HepG2 (cell line): ENCODE measurements around the gene CCDC80. TPM values are rescaled to one million over a fixed set of nuclear protein-coding genes. Genes with fewer than 3 reads are reported as not detected.

Experiments
- ATAC-seq: fragments of 200-7000 bp; cut with Tn5 transposase; 3 replicates; pipeline ENCODE4 v1.9.1; 2020; ENCODE audit warnings: mild to moderate bottlenecking, moderate library complexity
- BruUV-seq: library from RNA; stranded (reverse); fragments of 400-500 nt; replicated peaks from 2 replicates; lab custom pipeline; 2021; lab: Mats Ljungman, UMichigan
- CTCF ChIA-PET: fragments of 300-600 bp; formaldehyde crosslinking; extraction: SDS; loops from one replicate; lab custom pipeline; 2021; ENCODE audit warnings: low total read pairs, inconsistent platforms, low intra/inter-chr PET ratio; lab: Yijun Ruan, JAX
- POLR2A ChIA-PET: fragments of 350-600 bp; sonication (Branson Sonifier 250); formaldehyde crosslinking; loops from one replicate; lab custom pipeline; 2020; ENCODE audit warnings: antibody characterized with exemption, inconsistent platforms; lab: Yijun Ruan, JAX
- DNase-seq: peaks from one replicate; pipeline ENCODE4 v3.0.0-alpha.2; 2015; ENCODE audit warnings: low spot score
- FAIRE-seq: peaks from 3 replicates; lab custom pipeline; 2011; peaks lifted over from hg19 to GRCh38; lab: Jason Lieb, UNC
- H2AFZ ChIP-seq: one replicate; pipeline ENCODE4 v1.6.1; 2011; ENCODE audit warnings: low read length, inconsistent platforms
- H3K27ac ChIP-seq: fragments of 300-600 bp; 3 replicates; pipeline ENCODE4 v1.8.0; 2011; ENCODE audit warnings: mixed run types, mild to moderate bottlenecking, mixed read lengths, low read length, inconsistent platforms; ENCODE audit not compliant: insufficient read depth; ENCODE audit errors: extremely low read length
- H3K27me3 ChIP-seq, 2 experiments: fragments of 200-600 bp in 1 of 2; 2 replicates in 1 of 2; 3 replicates in 1 of 2; pipeline versions ENCODE4 v1.6.0 to v1.8.0; 2011; ENCODE audit warnings: low read length in 2 of 2, mild to moderate bottlenecking in 2 of 2, moderate library complexity in 2 of 2, inconsistent platforms in 1 of 2; ENCODE audit not compliant: insufficient read depth in 2 of 2, control insufficient read depth in 1 of 2
- H3K36me3 ChIP-seq, 2 experiments: fragments of 200-600 bp in 1 of 2; replicated peaks in 1 of 2; 2 replicates in 1 of 2; 3 replicates in 1 of 2; pipeline versions ENCODE4 v1.5.1 to v1.8.0; 2011; ENCODE audit warnings: low read length in 2 of 2, inconsistent platforms in 1 of 2; ENCODE audit not compliant: insufficient read depth in 2 of 2, control insufficient read depth in 1 of 2
- H3K4me1 ChIP-seq: 2 replicates; pipeline ENCODE4 v1.5.1; 2012; ENCODE audit warnings: low read length, inconsistent platforms; ENCODE audit not compliant: insufficient read depth
- H3K4me2 ChIP-seq: 2 replicates; pipeline ENCODE4 v1.6.0; 2011; ENCODE audit warnings: low read depth, low read length, inconsistent platforms
- H3K4me3 ChIP-seq, 3 experiments: fragments of 200-600 bp in 1 of 3; sonication (generic), shearing (Covaris generic) in 1 of 3; replicated peaks in 1 of 3; 2 replicates each; pipeline ENCODE4 v1.5.1; 2011 to 2016; ENCODE audit warnings: low read length in 3 of 3, inconsistent platforms in 2 of 3, low read depth in 2 of 3, mild to moderate bottlenecking in 2 of 3, control low read depth in 1 of 3, mixed read lengths in 1 of 3; ENCODE audit not compliant: insufficient read depth in 1 of 3
- H3K79me2 ChIP-seq: one replicate; pipeline ENCODE4 v1.6.1; 2011; ENCODE audit warnings: low read length, inconsistent platforms; ENCODE audit not compliant: insufficient read depth
- H3K9ac ChIP-seq: 2 replicates; pipeline ENCODE4 v1.6.0; 2011; ENCODE audit warnings: mild to moderate bottlenecking, low read depth, low read length, inconsistent platforms; ENCODE audit not compliant: insufficient read depth
- H3K9me3 ChIP-seq: 2 replicates; pipeline ENCODE4 v1.5.1; 2012; ENCODE audit warnings: mild to moderate bottlenecking, low read length
- H4K20me1 ChIP-seq: 2 replicates; pipeline ENCODE4 v1.6.0; 2011; ENCODE audit warnings: inconsistent platforms, mild to moderate bottlenecking, low read length, moderate library complexity; ENCODE audit not compliant: insufficient read depth
- ARNT ChIP-seq: fragments of 450-650 bp; IDR thresholded peaks from 2 replicates; pipeline ENCODE4 v1.6.1; 2017
- SSRP1 ChIP-seq: IDR thresholded peaks from 2 replicates; pipeline ENCODE4 v1.6.1; 2016; ENCODE audit warnings: control low read depth
- TBX3 ChIP-seq: fragments of 450-650 bp; IDR thresholded peaks from 2 replicates; pipeline ENCODE4 v1.6.1; 2017; ENCODE audit warnings: antibody characterized with exemption, mild to moderate bottlenecking, inconsistent platforms, borderline replicate concordance
- ZIK1 ChIP-seq: sonication (generic); formaldehyde crosslinking; IDR thresholded peaks from 2 replicates; pipeline ENCODE4 v1.5.0; 2020; ENCODE audit warnings: mild to moderate bottlenecking, low read depth, missing genetic modification reagents, borderline replicate concordance
- ZNF138 ChIP-seq: sonication (generic); formaldehyde crosslinking; IDR thresholded peaks from 2 replicates; pipeline ENCODE4 v1.5.0; 2020; ENCODE audit warnings: mild to moderate bottlenecking, low read depth, missing genetic modification reagents
- ZNF276 ChIP-seq: sonication (generic); formaldehyde crosslinking; IDR thresholded peaks from 2 replicates; pipeline ENCODE4 v1.4.0; 2020; ENCODE audit warnings: mild to moderate bottlenecking, low read depth, missing genetic modification reagents
- ZNF562 ChIP-seq: sonication (generic); formaldehyde crosslinking; IDR thresholded peaks from 2 replicates; pipeline ENCODE4 v1.8.0; 2022; ENCODE audit warnings: missing genetic modification reagents, borderline replicate concordance
- ZNF564 ChIP-seq: sonication (generic); formaldehyde crosslinking; IDR thresholded peaks from 2 replicates; pipeline ENCODE4 v1.8.1; 2023; ENCODE audit warnings: mild to moderate bottlenecking, missing genetic modification reagents
- WGBS: methylation state at CpG from one replicate; pipeline ENCODE4 v1.1.6; 2017; ENCODE audit warnings: low lambda C conversion rate; 5-methylcytosine and 5-hydroxymethylcytosine counted together
- in situ Hi-C: cut with HindIII; loops from 2 replicates; pipeline ENCODE4 v1.10.0; 2017; ENCODE audit warnings: low pct_unique_long_range_greater_than_20kb; ENCODE audit not compliant: extremely low pct_ligation_motif_present
- intact Hi-C: fragments of 100-400 bp; cut with micrococcal nuclease; formaldehyde crosslinking; loops from one replicate; pipeline ENCODE4 v1.10.0; 2022; ENCODE audit not compliant: unreplicated experiment
- polyA plus RNA-seq, 8 experiments: library from polyadenylated mRNA; depleted of rRNA in 3 of 8; stranded (reverse) in 7 of 8; unstranded in 1 of 8; fragments of >200 nt; fragmentation: Illumina TruSeq in 4 of 8; extraction: Trizol in 4 of 8; gene quantifications; 2 replicates each; pipeline versions ENCODE4 v1.2.1 to v1.2.3, GENCODE V29; 2011 to 2016; ENCODE audit warnings: low read depth in 4 of 8, missing spikeins in 1 of 8, mixed read lengths in 1 of 8; ENCODE audit not compliant: insufficient read depth in 1 of 8
- total RNA-seq, 5 experiments: library from RNA; depleted of rRNA; stranded (reverse); fragments of >200 nt; fragmentation: Illumina TruSeq; extraction: Trizol; gene quantifications; 2 replicates each; pipeline ENCODE4 v1.2.3, GENCODE V29; 2016; ENCODE audit warnings: low read depth in 1 of 5

CCDC80 gene
- total and polyA plus RNA-seq, 2 of the 13 experiments (the other 11 are each of a cell fraction or from before 2014, with no cell fraction given), result not detected

- Histone ChIP-seq H3K9me3 (no peaks in the 10 kb centered on the region), H3K27ac (peak overlapping the region; percentile 95), H2AFZ (no peak overlapping the region), H4K20me1 (peaks cover 2% of the 10 kb centered on the region; the same call in 1 of the 2 replicates), H3K79me2 (peaks cover 45% of the 10 kb centered on the region), H3K36me3 (peaks cover 0 to 7% of the 10 kb centered on the region in 2 experiments; a peak in 1 of 5 replicates), H3K4me1 (peaks cover 16% of the 10 kb centered on the region), H3K4me3 (peak overlapping the region; percentile 85 to 91 (median 85); a peak in 5 of 6 replicates), H3K9ac (peak overlapping the region; percentile 88), H3K27me3 (no peaks in the 10 kb centered on the region; a peak in 1 of 5 replicates), H3K4me2 (peak overlapping the region; percentile 85)
- DNase-seq, result no peak
- POLR2A ChIA-PET, result no interaction called here
- no peak for FAIRE-seq
- BruUV-seq, result no TSS peak
- TF ChIP-seq ZIK1 (CRISPR knock-in tag) (no peak), ZNF276 (CRISPR knock-in tag) (no peak), TBX3 (no peak), SSRP1 (CRISPR knock-in tag) (no peak), ZNF562 (CRISPR knock-in tag) (no peak), ZNF564 (CRISPR knock-in tag) (no peak), ARNT (no peak), ZNF138 (CRISPR knock-in tag) (no peak)
- 2% methylated on average over 2 of the region's 2 CpGs for WGBS
- in situ Hi-C loops (no loop called here), intact Hi-C loops (loop anchor here (2.0 kb wide), 1 partner anchor 430 kb away; the partner anchor contains the start of gene GTPBP8)
- ATAC-seq, result no peak
- CTCF ChIA-PET, result no interaction called here
Measured at GRCh38 chr3:112560307-112560706, 80.6 kb downstream of the CCDC80 start.
